ENCODE data around the gene SSC5D.

- TF ChIP-seq, protein P1, sequence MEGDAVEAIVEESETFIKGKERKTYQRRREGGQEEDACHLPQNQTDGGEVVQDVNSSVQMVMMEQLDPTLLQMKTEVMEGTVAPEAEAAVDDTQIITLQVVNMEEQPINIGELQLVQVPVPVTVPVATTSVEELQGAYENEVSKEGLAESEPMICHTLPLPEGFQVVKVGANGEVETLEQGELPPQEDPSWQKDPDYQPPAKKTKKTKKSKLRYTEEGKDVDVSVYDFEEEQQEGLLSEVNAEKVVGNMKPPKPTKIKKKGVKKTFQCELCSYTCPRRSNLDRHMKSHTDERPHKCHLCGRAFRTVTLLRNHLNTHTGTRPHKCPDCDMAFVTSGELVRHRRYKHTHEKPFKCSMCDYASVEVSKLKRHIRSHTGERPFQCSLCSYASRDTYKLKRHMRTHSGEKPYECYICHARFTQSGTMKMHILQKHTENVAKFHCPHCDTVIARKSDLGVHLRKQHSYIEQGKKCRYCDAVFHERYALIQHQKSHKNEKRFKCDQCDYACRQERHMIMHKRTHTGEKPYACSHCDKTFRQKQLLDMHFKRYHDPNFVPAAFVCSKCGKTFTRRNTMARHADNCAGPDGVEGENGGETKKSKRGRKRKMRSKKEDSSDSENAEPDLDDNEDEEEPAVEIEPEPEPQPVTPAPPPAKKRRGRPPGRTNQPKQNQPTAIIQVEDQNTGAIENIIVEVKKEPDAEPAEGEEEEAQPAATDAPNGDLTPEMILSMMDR (optimal IDR thresholded peaks at IDR 0.05 in 1 of 3, IDR thresholded peaks at IDR 0.05 in 1 of 3, conservative IDR thresholded peaks at IDR 0.05 in 1 of 3; ENCODE audit: extremely low read depth in 1 of 3, insufficient read depth in 2 of 3, low read length in 3 of 3): peak in 1 of 3 experiments; percentile 13
- peak; percentile 12 for TF ChIP-seq EZH2 (IDR thresholded peaks at IDR 0.05; ENCODE audit: low read length)
Observed at GRCh38 chr19:55447421-55448174, 40.6 kb upstream of the SSC5D start.

All from keratinocyte (primary cell).